ENCODE results near the gene FFAR4.
A peak's percentile ranks its signal among the peaks of the same experiment; 100 is the strongest.

FFAR4 gene

DNA sequence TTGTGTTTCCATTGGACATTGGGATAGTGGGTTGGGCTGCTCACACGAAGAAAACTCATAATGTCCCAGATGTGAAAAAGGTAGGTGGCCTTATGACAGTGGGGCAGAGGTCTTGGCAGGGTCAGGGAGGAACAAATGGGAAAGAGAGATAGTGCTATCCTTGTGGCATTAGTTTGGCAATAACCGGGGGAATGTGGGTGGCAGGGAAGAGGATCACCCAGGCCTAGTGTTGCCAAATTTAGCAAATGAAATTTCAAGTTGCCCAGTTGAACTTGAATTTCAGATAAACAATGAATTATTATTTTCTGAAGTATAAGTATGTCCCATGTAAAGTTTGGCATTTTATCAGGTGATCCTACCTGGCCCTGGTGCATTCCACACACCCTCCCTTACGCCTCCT, 46.7 kb downstream of the FFAR4 start:
- no peak overlapping the region for H3K4me3 ChIP-seq (ENCODE audit: insufficient read depth in 1 of 2, low read depth in 1 of 2, low read length in 2 of 2)
- H3K27me3 ChIP-seq (ENCODE audit: control insufficient read depth in 1 of 2, insufficient read depth in 1 of 2, low read length in 2 of 2) = peaks cover 4 to 38% of the 10 kb centered on the region in 2 experiments
- no peak overlapping the region for H3K4ac ChIP-seq (ENCODE audit: low read depth in 1 of 2, low read length in 2 of 2)

GRCh38 chr10:93614101-93614825, 47.8 kb downstream of the FFAR4 start:
- no peak overlapping the region for H2BK15ac ChIP-seq (ENCODE audit: low read depth, poor library complexity, severe bottlenecking)
- H2AFZ ChIP-seq (ENCODE audit: low read depth, low read length) = no peak overlapping the region
- no peak overlapping the region for H3K23ac ChIP-seq (ENCODE audit: low read length in 2 of 2)
- no peak overlapping the region for H3K9ac ChIP-seq (ENCODE audit: low read length)
- no peak overlapping the region for H2BK12ac ChIP-seq (ENCODE audit: low read length in 2 of 2)
- no peak overlapping the region for H3K4me2 ChIP-seq (ENCODE audit: low read length, poor library complexity, severe bottlenecking)
- WGBS = 86% methylated on average over 7 of the region's 7 CpGs
- peaks cover 4 to 41% of the 10 kb centered on the region in 2 experiments for H3K27me3 ChIP-seq (ENCODE audit: control insufficient read depth in 1 of 2, insufficient read depth in 1 of 2, low read length in 2 of 2)
- no peak overlapping the region for H2AK5ac ChIP-seq (ENCODE audit: low read length, severe bottlenecking)
- no peaks in the 10 kb centered on the region for H3K9me3 ChIP-seq (ENCODE audit: control insufficient read depth, low read length)
- peak overlapping the region; percentile 33 for H2BK5ac ChIP-seq (ENCODE audit: low read depth, low read length, poor library complexity, severe bottlenecking)
- no peak overlapping the region for H4K8ac ChIP-seq (ENCODE audit: low read length)
- H3K79me1 ChIP-seq (replicated peaks; ENCODE audit: low read length, poor library complexity, severe bottlenecking) = no peaks in the 10 kb centered on the region
- no peak overlapping the region for H3K4me3 ChIP-seq (ENCODE audit: insufficient read depth in 1 of 2, low read depth in 1 of 2, low read length in 2 of 2)
- H2BK120ac ChIP-seq (ENCODE audit: low read depth, low read length) = no peak overlapping the region
- H3K18ac ChIP-seq (ENCODE audit: low read depth in 1 of 2, low read length in 2 of 2) = no peak overlapping the region
- no peak overlapping the region for H4K91ac ChIP-seq (ENCODE audit: low read length)
- no peak overlapping the region for H3K14ac ChIP-seq (ENCODE audit: low read length in 2 of 2)
- no peaks in the 10 kb centered on the region for H3K4me1 ChIP-seq (ENCODE audit: control insufficient read depth, insufficient read depth, low read depth, low read length)
- no peak overlapping the region for H3K27ac ChIP-seq (ENCODE audit: low read length, poor library complexity, severe bottlenecking)
- no peak for DNase-seq
- no peak overlapping the region for H3K4ac ChIP-seq (ENCODE audit: low read depth in 1 of 2, low read length in 2 of 2)
- H3K36me3 ChIP-seq (ENCODE audit: control insufficient read depth in 1 of 2, insufficient read depth in 2 of 2, low read depth in 1 of 2, low read length in 2 of 2) = no peaks in the 10 kb centered on the region

More for the DNA sequence above, 46.7 kb downstream of the FFAR4 start:
- H3K18ac ChIP-seq (ENCODE audit: low read depth in 1 of 2, low read length in 2 of 2) = no peak overlapping the region
- no peak overlapping the region for H2BK120ac ChIP-seq (ENCODE audit: low read depth, low read length)
- WGBS = 73% methylated on average over 3 of the region's 3 CpGs
- H3K27ac ChIP-seq (ENCODE audit: low read length, poor library complexity, severe bottlenecking) = no peak overlapping the region
- H3K4me1 ChIP-seq (ENCODE audit: control insufficient read depth, insufficient read depth, low read depth, low read length) = no peaks in the 10 kb centered on the region
- no peak overlapping the region for H3K4me2 ChIP-seq (ENCODE audit: low read length, poor library complexity, severe bottlenecking)
- H2AFZ ChIP-seq (ENCODE audit: low read depth, low read length) = no peak overlapping the region
- H2BK15ac ChIP-seq (ENCODE audit: low read depth, poor library complexity, severe bottlenecking) = no peak overlapping the region
- no peaks in the 10 kb centered on the region for H3K36me3 ChIP-seq (ENCODE audit: control insufficient read depth in 1 of 2, insufficient read depth in 2 of 2, low read depth in 1 of 2, low read length in 2 of 2)
- no peaks in the 10 kb centered on the region for H3K9me3 ChIP-seq (ENCODE audit: control insufficient read depth, low read length)
- H3K79me1 ChIP-seq (replicated peaks; ENCODE audit: low read length, poor library complexity, severe bottlenecking) = no peaks in the 10 kb centered on the region
- no peak overlapping the region for H2BK12ac ChIP-seq (ENCODE audit: low read length in 2 of 2)
- no peak for DNase-seq
- no peak overlapping the region for H3K23ac ChIP-seq (ENCODE audit: low read length in 2 of 2)
- no peak overlapping the region for H3K14ac ChIP-seq (ENCODE audit: low read length in 2 of 2)
- no peak overlapping the region for H3K9ac ChIP-seq (ENCODE audit: low read length)
- no peak overlapping the region for H4K8ac ChIP-seq (ENCODE audit: low read length)
- no peak overlapping the region for H4K91ac ChIP-seq (ENCODE audit: low read length)
- no peak overlapping the region for H2AK5ac ChIP-seq (ENCODE audit: low read length, severe bottlenecking)
- no peak overlapping the region for H2BK5ac ChIP-seq (ENCODE audit: low read depth, low read length, poor library complexity, severe bottlenecking)

DNA sequence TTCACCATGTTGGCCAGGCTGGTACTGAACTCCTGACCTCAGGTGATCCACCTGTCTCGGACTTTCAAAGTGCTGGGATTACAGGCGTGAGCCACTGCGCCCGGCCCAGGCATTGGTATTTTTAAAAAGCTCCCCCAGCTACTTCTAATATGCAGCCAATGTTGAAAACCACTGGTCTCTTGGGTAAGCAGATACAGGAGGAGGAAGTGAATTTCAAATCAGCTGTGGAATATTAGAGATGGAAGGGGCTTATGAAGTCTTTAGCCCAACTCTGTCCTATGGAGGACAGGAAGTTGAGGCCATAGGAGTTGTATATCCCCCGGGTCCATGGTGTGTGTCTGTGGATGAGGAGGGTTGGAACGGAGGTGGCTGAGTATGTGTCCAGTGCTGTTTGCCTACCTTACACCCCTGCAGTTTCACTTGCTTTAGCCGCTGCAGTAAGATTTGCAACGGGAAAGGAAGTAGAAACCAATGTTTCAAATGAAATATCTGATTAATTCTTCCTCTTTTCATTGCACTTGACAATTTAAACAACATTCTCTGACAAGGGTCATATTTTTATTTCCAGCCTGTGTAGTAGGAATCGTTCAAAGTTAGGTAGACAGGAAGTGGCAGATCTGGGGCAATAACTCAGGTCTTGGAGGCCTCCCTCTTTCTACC, 49.2 kb downstream of the FFAR4 start:
- no peak overlapping the region for H2BK15ac ChIP-seq (ENCODE audit: low read depth, poor library complexity, severe bottlenecking)
- no peak overlapping the region for H3K18ac ChIP-seq (ENCODE audit: low read depth in 1 of 2, low read length in 2 of 2)
- no peak overlapping the region for H2AFZ ChIP-seq (ENCODE audit: low read depth, low read length)
- peaks cover 11 to 42% of the 10 kb centered on the region in 2 experiments for H3K27me3 ChIP-seq (ENCODE audit: control insufficient read depth in 1 of 2, insufficient read depth in 1 of 2, low read length in 2 of 2)
- no peaks in the 10 kb centered on the region for H3K36me3 ChIP-seq (ENCODE audit: control insufficient read depth in 1 of 2, insufficient read depth in 2 of 2, low read depth in 1 of 2, low read length in 2 of 2)
- H2BK12ac ChIP-seq (ENCODE audit: low read length in 2 of 2) = no peak overlapping the region
- no peak overlapping the region for H2BK5ac ChIP-seq (ENCODE audit: low read depth, low read length, poor library complexity, severe bottlenecking)
- H3K79me1 ChIP-seq (replicated peaks; ENCODE audit: low read length, poor library complexity, severe bottlenecking) = no peaks in the 10 kb centered on the region
- no peak overlapping the region for H4K8ac ChIP-seq (ENCODE audit: low read length)
- WGBS = 90% methylated on average over 7 of the region's 9 CpGs
- H3K14ac ChIP-seq (ENCODE audit: low read length in 2 of 2) = no peak overlapping the region
- H3K4me2 ChIP-seq (ENCODE audit: low read length, poor library complexity, severe bottlenecking) = no peak overlapping the region
- no peaks in the 10 kb centered on the region for H3K4me1 ChIP-seq (ENCODE audit: control insufficient read depth, insufficient read depth, low read depth, low read length)
- H3K9ac ChIP-seq (ENCODE audit: low read length) = no peak overlapping the region
- no peak overlapping the region for H4K91ac ChIP-seq (ENCODE audit: low read length)
- H3K23ac ChIP-seq (ENCODE audit: low read length in 2 of 2) = no peak overlapping the region
- no peak overlapping the region for H3K4ac ChIP-seq (ENCODE audit: low read depth in 1 of 2, low read length in 2 of 2)
- no peak overlapping the region for H2BK120ac ChIP-seq (ENCODE audit: low read depth, low read length)
- no peaks in the 10 kb centered on the region for H3K9me3 ChIP-seq (ENCODE audit: control insufficient read depth, low read length)
- no peak overlapping the region for H2AK5ac ChIP-seq (ENCODE audit: low read length, severe bottlenecking)
- H3K4me3 ChIP-seq (ENCODE audit: insufficient read depth in 1 of 2, low read depth in 1 of 2, low read length in 2 of 2) = no peak overlapping the region
- no peak for DNase-seq
- no peak overlapping the region for H3K27ac ChIP-seq (ENCODE audit: low read length, poor library complexity, severe bottlenecking)

DNA sequence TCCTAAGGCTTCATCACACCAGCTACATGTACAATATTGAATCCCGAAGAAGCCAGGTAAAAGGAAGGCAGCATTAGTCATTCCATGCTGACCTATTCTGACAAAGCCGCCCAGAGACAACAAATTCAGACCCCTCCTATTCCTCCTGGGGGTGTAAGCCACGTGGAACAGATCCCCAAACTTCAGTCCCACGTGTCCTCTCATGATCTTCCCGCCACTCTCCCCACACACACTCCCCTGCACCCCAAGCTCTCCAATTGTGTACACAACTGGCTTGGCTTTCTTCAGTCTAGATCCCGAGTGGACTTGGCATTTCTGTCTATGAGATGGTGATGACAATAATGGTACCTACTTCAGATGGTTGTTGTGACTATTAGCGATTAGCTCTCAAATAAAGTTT, 54.5 kb downstream of the FFAR4 start:
- no peaks in the 10 kb centered on the region for H3K9me3 ChIP-seq (ENCODE audit: control insufficient read depth, low read length)
- H3K14ac ChIP-seq (ENCODE audit: low read length in 2 of 2) = no peak overlapping the region
- peaks cover 26 to 47% of the 10 kb centered on the region in 2 experiments for H3K27me3 ChIP-seq (ENCODE audit: control insufficient read depth in 1 of 2, insufficient read depth in 1 of 2, low read length in 2 of 2)
- 67% methylated on average over 6 of the region's 7 CpGs for WGBS
- no peaks in the 10 kb centered on the region for H3K4me1 ChIP-seq (ENCODE audit: control insufficient read depth, insufficient read depth, low read depth, low read length)
- no peak overlapping the region for H2BK15ac ChIP-seq (ENCODE audit: low read depth, poor library complexity, severe bottlenecking)
- no peaks in the 10 kb centered on the region for H3K79me1 ChIP-seq (replicated peaks; ENCODE audit: low read length, poor library complexity, severe bottlenecking)
- no peak overlapping the region for H3K4me2 ChIP-seq (ENCODE audit: low read length, poor library complexity, severe bottlenecking)
- no peak overlapping the region for H3K23ac ChIP-seq (ENCODE audit: low read length in 2 of 2)
- no peak overlapping the region for H3K27ac ChIP-seq (ENCODE audit: low read length, poor library complexity, severe bottlenecking)
- no peaks in the 10 kb centered on the region for H3K36me3 ChIP-seq (ENCODE audit: control insufficient read depth in 1 of 2, insufficient read depth in 2 of 2, low read depth in 1 of 2, low read length in 2 of 2)
- no peak overlapping the region for H2AK5ac ChIP-seq (ENCODE audit: low read length, severe bottlenecking)
- H2BK12ac ChIP-seq (ENCODE audit: low read length in 2 of 2) = no peak overlapping the region
- H2BK5ac ChIP-seq (ENCODE audit: low read depth, low read length, poor library complexity, severe bottlenecking) = no peak overlapping the region
- H2AFZ ChIP-seq (ENCODE audit: low read depth, low read length) = no peak overlapping the region
- H3K4me3 ChIP-seq (ENCODE audit: insufficient read depth in 1 of 2, low read depth in 1 of 2, low read length in 2 of 2) = no peak overlapping the region
- H4K91ac ChIP-seq (ENCODE audit: low read length) = no peak overlapping the region
- no peak overlapping the region for H3K4ac ChIP-seq (ENCODE audit: low read depth in 1 of 2, low read length in 2 of 2)
- DNase-seq = no peak
- H3K18ac ChIP-seq (ENCODE audit: low read depth in 1 of 2, low read length in 2 of 2) = no peak overlapping the region
- H2BK120ac ChIP-seq (ENCODE audit: low read depth, low read length) = no peak overlapping the region
- H3K9ac ChIP-seq (ENCODE audit: low read length) = no peak overlapping the region
- no peak overlapping the region for H4K8ac ChIP-seq (ENCODE audit: low read length)

Measured in mesenchymal stem cell (in vitro differentiated cells and primary cell).